Endothelial cell of umbilical vein (primary cell): ENCODE results near the gene HRH2.

Experiments used
- EZH2 ChIP-seq: IDR thresholded peaks from 2 replicates; pipeline ENCODE4 v1.6.1; 2012; ENCODE audit warnings: borderline replicate concordance, low read depth, mild to moderate bottlenecking, moderate library complexity, low read length, inconsistent platforms; ENCODE audit not compliant: severe bottlenecking
- FOS ChIP-seq: IDR thresholded peaks from 2 replicates; pipeline ENCODE4 v1.6.1; 2011; ENCODE audit warnings: mild to moderate bottlenecking, low read length, moderate library complexity, borderline replicate concordance; ENCODE audit not compliant: insufficient read depth
- MYC ChIP-seq: IDR thresholded peaks from one replicate; pipeline ENCODE4 v1.6.1; 2011; ENCODE audit warnings: mild to moderate bottlenecking, low read depth, low read length
- POLR2A ChIP-seq: IDR thresholded peaks from 2 replicates; pipeline ENCODE4 v1.6.1; 2012; ENCODE audit warnings: low read depth, mild to moderate bottlenecking, control low read depth, low read length
- POLR2AphosphoS5 ChIP-seq: IDR thresholded peaks from 2 replicates; pipeline ENCODE4 v1.6.1; 2012; ENCODE audit warnings: low read depth, mild to moderate bottlenecking, control low read depth, low read length, moderate library complexity; ENCODE audit not compliant: insufficient read depth
- TF ChIP-seq, protein P1 (sequence below), 2 donors: IDR thresholded peaks; 1 replicate in 1 of 2; 2 replicates in 1 of 2; pipeline ENCODE4 v1.5.1; 2011; ENCODE audit warnings: low read length in 2 of 2, mild to moderate bottlenecking in 2 of 2, moderate library complexity in 2 of 2, control low read depth in 1 of 2, inconsistent platforms in 1 of 2, low read depth in 1 of 2; ENCODE audit not compliant: insufficient read depth in 1 of 2; ENCODE audit errors: extremely low read depth in 1 of 2
- TF ChIP-seq, protein P2 (sequence below): IDR thresholded peaks from 2 replicates; pipeline ENCODE4 v1.6.1; 2011; ENCODE audit not compliant: insufficient read depth, insufficient read length

DNA sequence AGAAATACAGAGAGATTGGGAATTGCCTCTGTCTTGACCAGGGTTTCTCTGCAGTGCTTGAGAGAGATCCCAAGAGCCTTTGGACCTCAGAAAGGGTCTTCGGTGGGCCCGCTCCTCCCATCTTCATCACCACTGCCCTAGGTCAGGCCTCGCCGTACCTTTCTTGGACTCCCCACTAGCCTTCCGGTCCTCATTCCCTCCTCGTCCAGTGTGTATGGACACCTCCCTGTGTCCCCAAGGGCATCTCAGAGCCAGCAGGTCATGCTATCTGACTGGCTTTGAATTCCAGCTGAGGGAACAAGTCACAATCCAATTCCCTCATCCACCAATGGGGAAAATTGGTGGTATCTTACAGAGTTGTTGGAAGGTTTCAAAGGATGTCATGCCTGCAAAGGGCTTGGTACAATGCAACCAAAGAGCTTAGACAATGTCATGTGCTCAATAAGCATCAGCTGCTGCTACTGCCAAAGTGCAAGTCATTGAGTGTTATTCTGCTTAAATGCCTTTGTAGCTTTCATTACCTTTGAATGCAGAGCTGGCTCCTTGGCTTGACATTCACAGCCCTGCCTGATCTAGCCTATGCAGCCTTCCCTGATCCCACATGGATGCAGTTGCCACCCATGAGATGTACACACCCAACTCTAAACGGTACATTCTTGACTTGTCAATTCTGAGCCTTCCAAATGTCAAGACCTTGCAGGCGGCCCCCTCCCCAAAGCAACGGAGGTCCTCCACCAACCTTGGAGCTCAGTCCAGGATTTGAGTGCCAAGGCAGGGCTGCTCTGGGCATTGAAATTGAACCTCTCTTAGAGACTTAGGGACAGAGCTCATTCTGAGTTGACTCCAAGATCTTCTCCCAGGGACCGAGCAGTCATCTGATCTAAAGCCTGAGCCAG lies 58.0 kb downstream of the HRH2 start:
- TF ChIP-seq, protein P1, sequence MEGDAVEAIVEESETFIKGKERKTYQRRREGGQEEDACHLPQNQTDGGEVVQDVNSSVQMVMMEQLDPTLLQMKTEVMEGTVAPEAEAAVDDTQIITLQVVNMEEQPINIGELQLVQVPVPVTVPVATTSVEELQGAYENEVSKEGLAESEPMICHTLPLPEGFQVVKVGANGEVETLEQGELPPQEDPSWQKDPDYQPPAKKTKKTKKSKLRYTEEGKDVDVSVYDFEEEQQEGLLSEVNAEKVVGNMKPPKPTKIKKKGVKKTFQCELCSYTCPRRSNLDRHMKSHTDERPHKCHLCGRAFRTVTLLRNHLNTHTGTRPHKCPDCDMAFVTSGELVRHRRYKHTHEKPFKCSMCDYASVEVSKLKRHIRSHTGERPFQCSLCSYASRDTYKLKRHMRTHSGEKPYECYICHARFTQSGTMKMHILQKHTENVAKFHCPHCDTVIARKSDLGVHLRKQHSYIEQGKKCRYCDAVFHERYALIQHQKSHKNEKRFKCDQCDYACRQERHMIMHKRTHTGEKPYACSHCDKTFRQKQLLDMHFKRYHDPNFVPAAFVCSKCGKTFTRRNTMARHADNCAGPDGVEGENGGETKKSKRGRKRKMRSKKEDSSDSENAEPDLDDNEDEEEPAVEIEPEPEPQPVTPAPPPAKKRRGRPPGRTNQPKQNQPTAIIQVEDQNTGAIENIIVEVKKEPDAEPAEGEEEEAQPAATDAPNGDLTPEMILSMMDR (IDR thresholded peaks at IDR 0.05; ENCODE audit: extremely low read depth in 1 of 2, insufficient read depth in 1 of 2, low read depth in 1 of 2, low read length in 2 of 2): no peak
- TF ChIP-seq POLR2AphosphoS5: no peak
- TF ChIP-seq MYC: no peak
- TF ChIP-seq FOS: no peak
- no peak for TF ChIP-seq POLR2A
- no peak for TF ChIP-seq EZH2
- TF ChIP-seq, protein P2, sequence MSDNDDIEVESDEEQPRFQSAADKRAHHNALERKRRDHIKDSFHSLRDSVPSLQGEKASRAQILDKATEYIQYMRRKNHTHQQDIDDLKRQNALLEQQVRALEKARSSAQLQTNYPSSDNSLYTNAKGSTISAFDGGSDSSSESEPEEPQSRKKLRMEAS: no peak
